Measurements from ENCODE around the gene PLCH1. TPM values are rescaled to one million over a fixed set of nuclear protein-coding genes. Genes with fewer than 3 reads are reported as not detected.
A peak's percentile ranks its signal among the peaks of the same experiment; 100 is the strongest.

The PLCH1 gene
- total and polyA plus RNA-seq, 9 of the 15 experiments (the other 6 are each of a cell fraction or from before 2014, with no cell fraction given), result 0.17 to 0.62 (median 0.40) TPM

GRCh38 chr3:155423526-155424322 lies 321.1 kb downstream of the PLCH1 start:
- no peak overlapping the region for H3K4me2 ChIP-seq (ENCODE audit: insufficient read depth, low read length)
- H3K27ac ChIP-seq (ENCODE audit: extremely low read depth, low read depth, low read length), result no peak overlapping the region
- no peaks in the 10 kb centered on the region for H3K79me2 ChIP-seq (ENCODE audit: control insufficient read depth, insufficient read depth, low read length)
- no peak overlapping the region for H3K4me3 ChIP-seq
- no peaks in the 10 kb centered on the region for H3K4me1 ChIP-seq (replicated peaks in 1 of 2; ENCODE audit: control insufficient read depth in 2 of 2, insufficient read depth in 2 of 2, low read length in 2 of 2)
- no peak overlapping the region for H2AFZ ChIP-seq (ENCODE audit: low read depth, low read length)
- no peak for TF ChIP-seq THAP7 (CRISPR knock-in tag; IDR thresholded peaks at IDR 0.05)
- ATAC-seq (no peak), DNase-seq (ENCODE audit: extremely low read depth in 1 of 4, low spot score in 3 of 4) (no peak), FAIRE-seq (no peak)
- H3K9ac ChIP-seq (ENCODE audit: insufficient read depth in 1 of 2, low read depth in 2 of 2, low read length in 2 of 2), result no peak overlapping the region
- H3K27me3 ChIP-seq (ENCODE audit: control insufficient read depth in 2 of 2, insufficient read depth in 2 of 2, low read length in 2 of 2), result no peaks in the 10 kb centered on the region
- intact Hi-C loops (cut with micrococcal nuclease), result no loop called here
- no peaks in the 10 kb centered on the region for H3K36me3 ChIP-seq (ENCODE audit: control insufficient read depth, insufficient read depth, low read length)
- in situ Hi-C loops (cut with MboI), result no loop called here
- H3K9me1 ChIP-seq (ENCODE audit: control insufficient read depth, insufficient read depth, low read length), result no peaks in the 10 kb centered on the region
- no peaks in the 10 kb centered on the region for H3K9me3 ChIP-seq (replicated peaks; ENCODE audit: control insufficient read depth, insufficient read depth, low read depth, low read length)
- ChIA-PET POLR2A (no interaction called here), CTCF (ENCODE audit: low intra/inter-chr PET ratio) (no interaction called here)
- WGBS (ENCODE audit: insufficient coverage, low coverage, missing lambda C conversion rate), result 2% methylated on average over 6 of the region's 6 CpGs
- no peaks in the 10 kb centered on the region for H4K20me1 ChIP-seq (replicated peaks; ENCODE audit: control insufficient read depth, insufficient read depth, low read length)
- BruUV-seq (replicated peaks), result no TSS peak

- FAIRE-seq (no peak), ATAC-seq (peak; percentile 65), DNase-seq (ENCODE audit: extremely low read depth in 1 of 4, low spot score in 3 of 4) (no peak)
- CTCF ChIA-PET (ENCODE audit: low intra/inter-chr PET ratio), result no interaction called here
- Histone ChIP-seq H3K27ac (ENCODE audit: extremely low read depth, low read depth, low read length) (no peak overlapping the region), H3K27me3 (ENCODE audit: control insufficient read depth in 2 of 2, insufficient read depth in 2 of 2, low read length in 2 of 2) (peaks cover 2 to 5% of the 10 kb centered on the region in 2 experiments; a peak in 3 of 5 replicates), H3K4me2 (ENCODE audit: insufficient read depth, low read length) (no peak overlapping the region), H3K9ac (ENCODE audit: insufficient read depth in 1 of 2, low read depth in 2 of 2, low read length in 2 of 2) (no peak overlapping the region), H3K9me3 (replicated peaks; ENCODE audit: control insufficient read depth, insufficient read depth, low read depth, low read length) (no peaks in the 10 kb centered on the region), H3K4me3 (no peak overlapping the region), H3K4me1 (replicated peaks in 1 of 2; ENCODE audit: control insufficient read depth in 2 of 2, insufficient read depth in 2 of 2, low read length in 2 of 2) (no peaks in the 10 kb centered on the region), H4K20me1 (replicated peaks; ENCODE audit: control insufficient read depth, insufficient read depth, low read length) (no peaks in the 10 kb centered on the region), H2AFZ (ENCODE audit: low read depth, low read length) (no peak overlapping the region), H3K9me1 (ENCODE audit: control insufficient read depth, insufficient read depth, low read length) (no peaks in the 10 kb centered on the region), H3K36me3 (ENCODE audit: control insufficient read depth, insufficient read depth, low read length) (no peaks in the 10 kb centered on the region), H3K79me2 (ENCODE audit: control insufficient read depth, insufficient read depth, low read length) (no peaks in the 10 kb centered on the region)
- in situ Hi-C loops (cut with MboI), result no loop called here
- intact Hi-C loops (cut with micrococcal nuclease), result no loop called here
- POLR2A ChIA-PET, result no interaction called here
- BruUV-seq (replicated peaks), result no TSS peak
- TF ChIP-seq CTCF (IDR thresholded peaks at IDR 0.05 in 2 of 3, conservative IDR thresholded peaks at IDR 0.05 in 1 of 3; ENCODE audit: insufficient read depth in 2 of 3, low read depth in 1 of 3, low read length in 3 of 3) (peak; percentile 30 to 94 (median 51); a peak in 5 of 6 replicates), ZEB2 (IDR thresholded peaks at IDR 0.05) (no peak), RAD21 (CRISPR knock-in tag; conservative IDR thresholded peaks at IDR 0.05 in 1 of 2, IDR thresholded peaks at IDR 0.05 in 1 of 2) (peak in 1 of 2 experiments; percentile 17; a peak in 1 of 4 replicates), MNT (conservative IDR thresholded peaks at IDR 0.05) (no peak)
- WGBS (ENCODE audit: insufficient coverage, low coverage, missing lambda C conversion rate), result 0% methylated on average over 1 of the region's 1 CpG
These were observed 323.9 kb downstream of the PLCH1 start for GRCh38 chr3:155420881-155421486.

Measured in K562 (cell line).